Gastrocnemius medialis (tissue), 4 donors: Measurements from ENCODE around the gene ERAL1. TPM values are rescaled to one million over a fixed set of nuclear protein-coding genes. Genes with fewer than 3 reads are reported as not detected.

ENCODE experiments used
- ATAC-seq, 2 donors: fragments of 150-250 bp; one replicate each; pipeline ENCODE4 v1.9.1; 2016
- DNase-seq, 2 donors: peaks; one replicate each; pipeline ENCODE4 v3.0.0-alpha.2; 2019
- H3K27ac ChIP-seq, 4 donors: fragments of 200-600 bp; sonication (generic); 1 replicate in 1 of 4; 2 replicates in 3 of 4; pipeline ENCODE4 v1.5.1; 2016 to 2018; ENCODE audit warnings: mild to moderate bottlenecking in 2 of 4, moderate library complexity in 1 of 4
- H3K27me3 ChIP-seq, 3 donors: fragments of 200-600 bp; sonication (generic) in 2 of 3; 1 replicate in 1 of 3; 2 replicates in 2 of 3; pipeline versions ENCODE4 v1.5.1 to v1.6.0; 2016 to 2019; ENCODE audit warnings: mild to moderate bottlenecking in 1 of 3, moderate library complexity in 1 of 3
- H3K36me3 ChIP-seq, 2 donors: fragments of 200-600 bp; sonication (generic) in 1 of 2; one replicate each; pipeline ENCODE4 v1.5.1; 2017 to 2018
- H3K4me1 ChIP-seq, 2 donors: fragments of 200-600 bp; sonication (generic) in 1 of 2; one replicate each; pipeline ENCODE4 v1.5.1; 2016 to 2017; ENCODE audit warnings: mild to moderate bottlenecking in 2 of 2
- H3K4me3 ChIP-seq, 4 donors: fragments of 200-600 bp; sonication (generic) in 3 of 4; 1 replicate in 1 of 4; 2 replicates in 3 of 4; pipeline ENCODE4 v1.5.1; 2016 to 2019; ENCODE audit warnings: mild to moderate bottlenecking in 2 of 4
- H3K9me3 ChIP-seq, 3 donors: fragments of 200-600 bp; sonication (generic) in 2 of 3; 1 replicate in 1 of 3; 2 replicates in 2 of 3; pipeline ENCODE4 v1.5.1; 2016 to 2019
- POLR2A ChIP-seq, 2 donors: fragments of 450-650 bp; IDR thresholded peaks; one replicate each; pipeline ENCODE4 v1.6.1; 2017; ENCODE audit warnings: antibody characterized with exemption in 2 of 2, mild to moderate bottlenecking in 2 of 2, moderate library complexity in 2 of 2
- in situ Hi-C, 4 donors: fragments of 200-750 bp; cut with MboI; loops; one replicate each; pipeline versions ENCODE4 v1.15.0 to v1.8.0; 2017; ENCODE audit warnings: low sequenced_read_pairs in 4 of 4
- intact Hi-C: fragments of 100-400 bp; cut with DNase I; formaldehyde crosslinking; loops from one replicate; pipeline ENCODE4 v1.15.1; 2023; ENCODE audit warnings: low total_unique reads
- total RNA-seq, 4 donors: library from RNA; depleted of rRNA; stranded (reverse); fragments of >200 nt; gene quantifications; one replicate each; pipeline versions ENCODE4 v1.1.0 to v1.2.3, GENCODE V29; 2016
- TF ChIP-seq, protein P1 (sequence below), 5 experiments: fragments of 450-650 bp in 3 of 5; fragments of 200-600 bp in 2 of 5; sonication (generic) in 2 of 5; IDR thresholded peaks in 4 of 5; conservative IDR thresholded peaks in 1 of 5; 1 replicate in 4 of 5; 2 replicates in 1 of 5; pipeline ENCODE4 v1.5.1; 2016 to 2019; ENCODE audit warnings: antibody characterized with exemption in 5 of 5, mild to moderate bottlenecking in 3 of 5, moderate library complexity in 3 of 5

Gene ERAL1
- total RNA-seq, 4 donors from 2014 or later = 35.1 to 69.2 (median 64.1) TPM

- Histone ChIP-seq H3K4me3 (no peak overlapping the region), H3K4me1 (peaks cover 18 to 19% of the 10 kb centered on the region in 2 donors), H3K36me3 (peaks cover 0 to 30% of the 10 kb centered on the region in 2 donors), H3K27ac (no peak overlapping the region), H3K27me3 (no peaks in the 10 kb centered on the region), H3K9me3 (no peaks in the 10 kb centered on the region)
- intact Hi-C loops (no loop called here), in situ Hi-C loops (no loop called here)
- TF ChIP-seq POLR2A (IDR thresholded peaks at IDR 0.05) = no peak
- TF ChIP-seq, protein P1, sequence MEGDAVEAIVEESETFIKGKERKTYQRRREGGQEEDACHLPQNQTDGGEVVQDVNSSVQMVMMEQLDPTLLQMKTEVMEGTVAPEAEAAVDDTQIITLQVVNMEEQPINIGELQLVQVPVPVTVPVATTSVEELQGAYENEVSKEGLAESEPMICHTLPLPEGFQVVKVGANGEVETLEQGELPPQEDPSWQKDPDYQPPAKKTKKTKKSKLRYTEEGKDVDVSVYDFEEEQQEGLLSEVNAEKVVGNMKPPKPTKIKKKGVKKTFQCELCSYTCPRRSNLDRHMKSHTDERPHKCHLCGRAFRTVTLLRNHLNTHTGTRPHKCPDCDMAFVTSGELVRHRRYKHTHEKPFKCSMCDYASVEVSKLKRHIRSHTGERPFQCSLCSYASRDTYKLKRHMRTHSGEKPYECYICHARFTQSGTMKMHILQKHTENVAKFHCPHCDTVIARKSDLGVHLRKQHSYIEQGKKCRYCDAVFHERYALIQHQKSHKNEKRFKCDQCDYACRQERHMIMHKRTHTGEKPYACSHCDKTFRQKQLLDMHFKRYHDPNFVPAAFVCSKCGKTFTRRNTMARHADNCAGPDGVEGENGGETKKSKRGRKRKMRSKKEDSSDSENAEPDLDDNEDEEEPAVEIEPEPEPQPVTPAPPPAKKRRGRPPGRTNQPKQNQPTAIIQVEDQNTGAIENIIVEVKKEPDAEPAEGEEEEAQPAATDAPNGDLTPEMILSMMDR (IDR thresholded peaks at IDR 0.05 in 4 of 5, conservative IDR thresholded peaks at IDR 0.05 in 1 of 5) = no peak
- DNase-seq (no peak), ATAC-seq (no peak)
These were observed 33.2 kb downstream of the ERAL1 start for GRCh38 chr17:28887871-28888471.

DNA sequence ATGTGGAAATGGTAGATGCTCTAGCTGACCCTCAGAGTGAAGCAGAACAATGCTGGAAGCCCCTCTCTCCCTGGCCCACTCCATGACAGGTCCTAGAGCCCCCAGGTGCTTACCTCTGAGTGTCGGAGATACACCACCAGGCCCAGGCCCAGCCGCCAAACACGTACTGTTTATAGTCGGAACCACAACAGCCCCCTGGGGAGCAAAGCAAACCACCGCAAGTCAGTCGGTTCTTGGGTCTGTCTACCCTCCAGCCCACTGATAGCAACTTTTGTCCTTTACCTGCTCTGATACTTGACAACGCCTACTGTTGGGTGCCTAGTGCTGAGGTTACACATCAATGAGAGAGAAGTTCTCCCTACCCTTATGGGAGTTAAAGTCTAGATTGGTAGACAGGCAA lies 34.0 kb downstream of the ERAL1 start:
- no peak overlapping the region for H3K4me3 ChIP-seq
- DNase-seq (no peak), ATAC-seq (no peak)
- peaks cover 0 to 23% of the 10 kb centered on the region in 2 donors for H3K36me3 ChIP-seq
- intact Hi-C loops = no loop called here
- in situ Hi-C loops = no loop called here
- H3K9me3 ChIP-seq = no peaks in the 10 kb centered on the region
- peaks cover 19% of the 10 kb centered on the region in 2 donors for H3K4me1 ChIP-seq
- no peak overlapping the region for H3K27ac ChIP-seq
- no peaks in the 10 kb centered on the region for H3K27me3 ChIP-seq
- TF ChIP-seq POLR2A (IDR thresholded peaks at IDR 0.05) = no peak
- TF ChIP-seq, protein P1 (IDR thresholded peaks at IDR 0.05 in 4 of 5, conservative IDR thresholded peaks at IDR 0.05 in 1 of 5) = no peak

DNA sequence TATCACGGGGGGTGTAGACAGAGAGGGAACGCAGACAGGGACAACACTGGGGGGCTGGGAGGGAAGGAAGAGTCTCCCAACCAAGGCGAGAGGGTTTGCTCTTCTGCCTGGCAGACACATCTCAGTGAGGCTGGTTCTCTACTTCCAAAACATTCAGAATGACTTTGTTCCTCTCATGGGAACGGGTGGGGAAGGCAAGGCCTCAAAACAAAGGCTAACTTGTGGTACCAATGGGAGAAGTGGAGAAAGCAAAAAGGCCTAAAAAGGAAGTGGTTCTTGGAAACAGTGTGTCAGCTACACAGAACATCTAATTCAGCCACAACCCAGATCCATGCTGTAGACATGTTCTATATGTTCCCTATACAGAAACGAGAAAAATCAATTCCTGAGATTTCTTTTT lies 35.2 kb downstream of the ERAL1 start:
- H3K4me3 ChIP-seq = no peak overlapping the region
- TF ChIP-seq, protein P1 (IDR thresholded peaks at IDR 0.05 in 4 of 5, conservative IDR thresholded peaks at IDR 0.05 in 1 of 5) = no peak
- H3K9me3 ChIP-seq = no peaks in the 10 kb centered on the region
- H3K36me3 ChIP-seq = peaks cover 0 to 11% of the 10 kb centered on the region in 2 donors
- no peak overlapping the region for H3K27ac ChIP-seq
- no peak for ATAC-seq
- intact Hi-C loops (no loop called here), in situ Hi-C loops (loop anchor here in 1 of 4 donors (10.0 kb wide), 1 partner anchor 125 kb away; no protein-coding TSS in a partner anchor)
- peaks cover 19% of the 10 kb centered on the region in 2 donors for H3K4me1 ChIP-seq
- no peaks in the 10 kb centered on the region for H3K27me3 ChIP-seq
- no peak for DNase-seq

- no peak overlapping the region for H3K27ac ChIP-seq
- intact Hi-C loops (no loop called here), in situ Hi-C loops (loop anchor here in 1 of 4 donors (10.0 kb wide), 1 partner anchor 126 kb away; no protein-coding TSS in a partner anchor)
- no peaks in the 10 kb centered on the region for H3K36me3 ChIP-seq
- peaks cover 21 to 23% of the 10 kb centered on the region in 2 donors for H3K4me1 ChIP-seq
- no peaks in the 10 kb centered on the region for H3K9me3 ChIP-seq
- H3K4me3 ChIP-seq = no peak overlapping the region
- no peaks in the 10 kb centered on the region for H3K27me3 ChIP-seq
- no peak for ATAC-seq
- DNase-seq = no peak
- no peak for TF ChIP-seq POLR2A (IDR thresholded peaks at IDR 0.05)
- TF ChIP-seq, protein P1 (IDR thresholded peaks at IDR 0.05 in 4 of 5, conservative IDR thresholded peaks at IDR 0.05 in 1 of 5) = no peak
These were observed 36.4 kb downstream of the ERAL1 start for GRCh38 chr17:28891201-28891600.
